Activated CD4-positive, CD25-positive, alpha-beta regulatory T cell treated with anti-CD3 and anti-CD28 coated beads, Interleukin-2, amount 50 U/mL, for 72 hours (primary cell): ENCODE data around the gene DENND4B.
A peak's percentile ranks its signal among the peaks of the same experiment; 100 is the strongest.

Source experiments
- DNase-seq: peaks from one replicate; pipeline ENCODE4 v3.0.0; 2021

Gene DENND4B

DNA sequence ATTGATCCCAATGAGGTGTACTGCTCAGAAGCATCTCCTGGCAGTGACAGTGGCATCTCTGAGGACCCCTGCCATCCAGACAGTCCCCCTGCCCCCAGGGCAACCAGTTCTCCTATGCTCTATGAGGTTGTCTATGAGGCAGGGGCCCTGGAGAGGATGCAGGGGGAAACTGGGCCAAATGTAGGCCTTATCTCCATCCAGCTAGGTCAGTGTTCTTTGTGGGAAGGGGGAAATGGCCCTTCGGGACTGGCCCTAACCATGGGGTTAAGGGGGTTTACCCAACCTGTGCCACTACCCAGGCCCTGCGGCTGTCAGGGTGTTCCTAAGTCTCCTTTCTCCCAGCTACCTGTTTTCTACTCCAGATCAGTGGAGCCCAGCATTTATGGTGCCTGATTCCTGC lies 22.5 kb upstream of the DENND4B start:
- no peak for DNase-seq

DNA sequence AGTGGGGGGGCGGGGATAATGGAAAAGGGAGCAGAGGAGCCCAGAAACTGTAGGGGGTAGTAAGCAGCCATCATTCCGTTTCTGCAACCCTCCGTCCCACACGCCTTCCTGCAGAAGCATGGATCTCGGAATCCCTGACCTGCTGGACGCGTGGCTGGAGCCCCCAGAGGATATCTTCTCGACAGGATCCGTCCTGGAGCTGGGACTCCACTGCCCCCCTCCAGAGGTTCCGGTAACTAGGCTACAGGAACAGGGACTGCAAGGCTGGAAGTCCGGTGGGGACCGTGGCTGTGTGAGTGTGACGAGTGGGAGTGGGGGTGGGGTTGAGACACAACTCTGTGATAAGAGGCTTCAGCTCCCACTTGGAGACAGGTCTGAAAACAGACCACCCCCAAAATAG lies 21.9 kb upstream of the DENND4B start:
- no peak for DNase-seq

GRCh38 chr1:153968000-153968363 lies 21.5 kb upstream of the DENND4B start:
- DNase-seq, result no peak

GRCh38 chr1:153967107-153967999 lies 20.8 kb upstream of the DENND4B start, which contains the start of gene CREB3L4:
Gene CREB3L4, plus strand, starts transcription at chr1:153967902. Its CDS starts 624 bp downstream, at chr1:153968526.
- peak; percentile 72 for DNase-seq

DNA sequence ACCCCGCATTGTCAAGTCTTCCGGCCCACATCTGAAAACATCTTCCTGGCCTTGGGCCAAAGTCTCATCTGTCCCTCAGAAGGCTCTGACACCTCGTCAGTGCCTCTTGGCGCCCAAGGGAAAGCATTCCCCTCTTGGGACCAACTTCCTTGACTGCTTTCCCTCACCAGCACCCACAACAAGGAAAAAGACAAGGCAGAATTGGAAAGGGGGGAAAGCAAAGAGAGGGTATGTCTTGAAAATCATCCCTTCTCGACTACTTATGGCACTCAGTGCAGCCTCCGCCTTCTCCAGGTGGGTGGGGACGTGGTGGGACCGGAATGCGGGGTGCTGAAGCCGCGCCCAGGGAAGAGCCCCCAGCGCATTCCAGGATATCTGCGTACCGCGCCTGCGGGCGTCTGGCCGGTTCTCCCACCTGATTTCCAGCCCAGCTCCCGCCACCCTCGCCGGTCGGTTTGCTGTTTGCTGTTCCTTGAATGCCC lies 17.4 kb upstream of the DENND4B start:
- no peak for DNase-seq

DNA sequence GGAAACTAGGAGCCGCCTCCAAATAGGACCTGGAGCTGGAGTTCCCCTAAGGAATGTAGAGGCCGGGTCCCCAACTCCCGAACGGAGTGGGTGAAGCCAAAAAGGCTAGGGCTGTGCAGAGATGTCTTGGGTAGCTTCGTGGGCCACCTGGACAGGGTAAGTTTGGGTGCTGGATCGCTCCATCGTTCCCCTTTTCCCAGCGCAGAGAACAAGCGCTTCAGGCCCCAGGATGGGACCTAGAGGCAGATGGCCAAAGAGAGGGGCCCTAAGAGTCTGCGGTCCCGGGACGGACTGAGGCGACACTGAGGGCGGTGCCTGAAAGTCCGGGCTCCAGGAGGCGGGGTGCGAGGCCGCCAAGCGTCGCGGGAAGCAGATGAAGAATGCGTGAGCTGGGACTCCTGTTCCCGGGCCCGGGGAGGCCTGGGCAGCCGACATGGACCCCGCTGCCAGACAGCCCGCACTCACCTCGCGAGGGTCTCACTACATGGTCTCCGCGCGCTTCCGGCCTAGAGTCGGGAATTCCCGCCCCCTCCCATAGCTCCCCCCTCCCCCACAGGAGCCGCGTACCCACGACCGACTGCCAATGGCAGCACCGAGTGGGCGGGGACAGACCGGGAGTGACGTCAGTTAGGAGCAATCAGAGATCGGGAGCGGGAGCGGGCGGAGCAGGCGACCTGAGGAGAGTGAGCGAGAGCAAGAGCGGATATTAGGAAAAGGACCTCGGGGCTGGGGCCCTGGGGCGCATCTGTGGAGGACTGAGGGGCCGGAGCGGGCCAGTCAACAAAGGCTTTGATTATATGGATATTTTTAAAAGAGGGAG lies 16.7 kb upstream of the DENND4B start, which contains the start of gene SLC39A1:
Gene SLC39A1 (minus strand): TSS at position 508 of the 820 bp plus-strand sequence. CDS start 822 bp downstream, outside the sequence.
- peak; percentile 91 for DNase-seq

DNA sequence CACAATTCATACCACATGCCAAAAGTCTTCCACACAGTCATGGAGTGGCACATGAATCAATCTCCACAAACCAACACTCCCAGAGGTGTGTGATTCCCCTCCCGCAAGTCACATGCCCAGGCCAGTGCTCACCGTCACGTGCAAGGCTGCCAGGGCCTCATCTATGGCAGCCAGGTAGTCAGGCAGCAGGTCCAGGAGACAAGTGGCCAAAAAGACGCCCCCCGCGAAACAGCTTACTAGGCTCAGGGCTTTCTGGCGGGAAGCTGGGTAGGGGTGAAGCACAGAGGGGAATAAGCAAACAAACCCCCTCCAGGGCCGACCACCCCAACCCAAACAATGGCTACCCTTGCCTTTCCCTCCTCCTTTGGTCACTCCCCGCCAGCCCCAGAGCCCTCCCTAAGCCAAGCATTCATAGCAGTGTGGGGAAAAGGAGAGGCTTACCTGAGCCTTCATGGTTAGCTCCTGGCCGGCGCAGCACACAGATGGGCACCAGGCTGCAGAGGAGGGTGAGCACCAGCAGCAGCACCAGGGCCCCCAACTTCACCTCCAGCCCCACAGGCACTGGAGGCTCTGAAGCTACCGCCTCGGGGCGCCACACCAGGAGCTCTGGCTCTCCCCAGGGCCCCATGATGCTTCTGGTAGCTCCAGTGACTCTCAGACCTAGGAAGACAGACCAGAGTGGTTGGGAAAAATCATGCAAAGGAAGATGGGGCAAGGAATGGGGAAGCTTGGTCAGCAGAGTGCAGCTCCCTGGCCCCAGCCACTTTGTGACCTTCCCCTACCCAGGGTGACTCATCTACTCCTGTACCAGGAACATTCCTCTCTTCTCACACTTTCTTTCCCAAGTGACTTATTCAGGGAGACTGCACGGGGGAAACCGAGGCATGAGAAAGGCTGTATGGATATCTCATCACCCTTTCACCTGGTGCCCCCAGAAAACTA lies 15.8 kb upstream of the DENND4B start:
- DNase-seq, result no peak

GRCh38 chr1:153961421-153961820 lies 14.9 kb upstream of the DENND4B start:
- DNase-seq, result no peak

DNA sequence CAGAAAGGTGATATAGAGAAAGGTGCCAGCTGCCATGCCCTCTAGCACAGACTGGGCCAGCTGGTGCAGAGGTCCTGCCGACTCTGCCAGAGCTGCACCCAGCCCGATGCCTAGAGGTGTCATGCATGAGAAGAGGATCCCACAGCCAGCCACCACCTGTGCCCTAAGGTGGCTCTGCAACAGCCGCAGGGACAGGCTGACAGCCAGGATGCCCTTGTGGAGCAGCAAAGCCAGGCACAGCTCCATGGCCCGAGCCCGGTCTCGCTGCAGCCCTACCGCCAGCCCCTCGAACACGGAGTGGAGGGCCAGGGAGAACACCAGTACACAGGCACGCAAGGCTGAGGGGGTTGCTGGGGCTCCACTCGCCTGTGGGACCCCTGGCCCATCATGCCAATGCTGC lies 13.7 kb upstream of the DENND4B start:
- DNase-seq, result no peak

DNA sequence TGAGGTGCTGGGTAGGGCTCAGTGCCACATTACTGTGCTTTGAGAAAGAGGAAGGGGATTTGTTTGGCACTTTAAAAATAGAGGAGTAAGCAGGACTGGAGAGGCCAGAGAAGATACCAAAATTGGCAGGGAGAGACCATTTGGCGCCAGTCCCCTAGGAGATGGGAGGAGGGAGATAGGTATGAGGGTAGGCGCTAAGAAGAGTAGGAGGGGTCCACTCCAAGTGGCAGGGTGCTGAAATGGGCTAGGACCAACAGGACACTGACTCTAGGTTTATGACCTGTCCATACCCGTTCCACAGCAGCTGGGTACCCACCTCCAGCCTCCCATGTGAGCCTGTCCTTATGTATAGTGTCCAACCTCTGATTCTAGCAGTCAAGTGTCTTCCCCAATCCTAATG lies 12.9 kb upstream of the DENND4B start:
- no peak for DNase-seq

GRCh38 chr1:153958961-153959260 lies 12.4 kb upstream of the DENND4B start:
- DNase-seq, result no peak

DNA sequence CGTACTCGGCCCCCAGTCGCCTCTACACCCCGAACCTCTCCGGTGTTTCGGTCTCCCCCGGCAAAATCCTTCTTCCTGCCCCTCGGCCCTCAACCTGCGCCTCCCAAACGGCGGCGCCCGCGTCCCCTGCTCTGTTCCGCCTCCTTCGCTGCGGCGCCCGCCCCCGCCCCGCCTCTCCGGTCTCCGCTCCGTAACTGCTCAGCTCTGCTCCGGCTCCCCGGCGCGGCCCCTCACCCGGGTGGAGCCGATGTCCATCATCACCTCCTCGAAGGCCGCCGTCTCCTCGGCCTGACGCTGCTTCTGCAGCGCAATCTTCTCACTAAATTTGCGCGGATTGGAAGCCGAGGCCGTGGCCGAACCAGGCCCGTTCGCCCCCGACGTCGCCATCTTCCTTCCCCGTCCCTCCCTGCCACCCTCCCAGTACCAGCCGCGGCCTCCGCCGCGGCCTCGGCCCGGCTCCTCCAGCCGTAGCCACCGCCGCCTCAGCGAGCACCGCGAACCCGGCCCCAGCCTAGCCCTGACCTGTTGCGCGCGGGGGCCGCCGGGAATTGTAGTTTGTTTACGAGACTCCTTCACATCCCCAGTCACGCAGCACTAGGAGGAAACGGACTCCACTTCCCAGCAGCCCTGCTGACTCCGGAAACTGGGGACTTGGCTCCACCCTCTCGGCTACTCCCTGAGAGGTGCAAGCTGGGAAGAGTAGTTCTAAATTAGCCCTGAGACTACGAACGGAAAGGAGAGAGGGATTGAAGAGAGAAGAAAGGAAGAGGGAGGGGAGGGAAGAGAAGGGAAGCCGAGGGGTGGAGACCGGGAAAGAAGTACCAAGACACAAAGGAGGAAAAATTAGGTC lies 11.8 kb upstream of the DENND4B start, which contains the start of gene CRTC2:
Gene CRTC2 (minus strand): TSS at position 502 of the 850 bp plus-strand sequence. CDS start 115 bp downstream, at position 387.
- peak; percentile 95 for DNase-seq

DNA sequence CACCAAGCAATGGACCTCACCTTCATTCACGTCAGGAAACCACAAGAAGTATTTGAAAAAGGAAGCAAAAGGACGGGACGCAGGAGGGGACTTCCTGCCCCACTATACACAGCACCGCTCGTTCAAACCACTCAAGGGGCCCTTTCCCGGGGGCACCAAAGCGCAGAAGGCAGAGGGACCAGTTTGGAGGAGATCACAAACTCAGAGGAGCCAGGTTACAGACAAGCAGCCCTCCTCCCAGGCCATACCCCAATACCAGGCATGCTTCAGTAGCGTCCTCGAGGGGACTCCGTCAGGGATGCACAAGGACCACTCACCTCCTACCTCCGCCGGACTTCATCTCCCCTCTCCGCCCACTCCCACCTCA lies 11.2 kb upstream of the DENND4B start:
- DNase-seq, result peak; percentile 49

DNA sequence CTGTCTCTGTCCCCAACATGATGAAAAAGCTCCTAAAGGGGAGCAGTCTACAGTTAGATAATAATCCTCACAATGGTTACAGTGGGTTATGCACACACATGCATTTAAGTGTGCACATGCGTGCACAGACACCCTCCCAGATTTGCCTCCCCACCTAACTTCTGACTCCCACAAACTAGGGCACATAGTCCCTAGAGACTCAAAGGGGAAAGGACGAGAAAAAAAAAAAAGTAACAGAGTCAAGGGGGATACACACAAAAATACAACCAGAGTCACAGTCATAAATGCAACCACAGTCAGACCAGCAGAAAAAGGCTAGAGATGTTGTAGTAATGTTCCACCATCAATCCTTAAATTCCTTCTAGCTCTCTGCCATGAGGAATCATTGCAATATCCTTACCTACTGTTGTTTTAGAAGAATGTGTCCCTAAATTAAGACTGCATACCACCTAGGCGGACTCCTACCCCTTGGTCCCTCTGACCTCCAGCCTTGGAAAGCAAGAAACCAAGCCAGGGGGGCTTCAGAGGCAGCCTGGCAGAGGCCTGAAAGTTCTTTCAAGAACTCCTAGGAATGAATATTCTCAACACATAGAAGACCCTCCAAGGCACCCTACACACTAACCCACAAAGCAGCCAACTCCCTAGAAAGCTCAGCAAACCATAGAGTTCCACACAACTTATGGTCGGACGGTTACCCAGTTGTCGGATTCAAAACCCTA lies 10.6 kb upstream of the DENND4B start:
- no peak for DNase-seq

DNA sequence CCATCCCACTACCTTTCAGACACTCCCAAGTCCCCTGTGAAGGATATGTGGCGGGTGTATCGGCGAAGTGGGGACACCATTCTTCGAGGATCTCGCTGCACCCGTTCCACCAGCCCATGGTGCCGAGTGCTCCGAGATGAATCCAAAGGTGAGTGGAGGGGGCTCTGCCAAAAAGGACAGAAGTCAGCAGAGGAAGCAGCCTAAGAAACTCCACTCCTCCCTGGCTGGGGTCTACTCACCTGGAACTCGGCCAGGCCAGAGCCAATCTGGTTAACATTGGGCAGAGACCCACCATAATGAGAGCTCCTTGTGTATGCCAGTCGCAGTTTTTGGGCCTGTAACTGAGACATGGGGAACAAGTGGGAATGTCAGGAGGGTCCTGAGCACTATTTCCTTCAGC lies 8.3 kb upstream of the DENND4B start:
- no peak for DNase-seq

- no peak for DNase-seq
Measured at GRCh38 chr1:153953859-153954365, 7.4 kb upstream of the DENND4B start.

DNA sequence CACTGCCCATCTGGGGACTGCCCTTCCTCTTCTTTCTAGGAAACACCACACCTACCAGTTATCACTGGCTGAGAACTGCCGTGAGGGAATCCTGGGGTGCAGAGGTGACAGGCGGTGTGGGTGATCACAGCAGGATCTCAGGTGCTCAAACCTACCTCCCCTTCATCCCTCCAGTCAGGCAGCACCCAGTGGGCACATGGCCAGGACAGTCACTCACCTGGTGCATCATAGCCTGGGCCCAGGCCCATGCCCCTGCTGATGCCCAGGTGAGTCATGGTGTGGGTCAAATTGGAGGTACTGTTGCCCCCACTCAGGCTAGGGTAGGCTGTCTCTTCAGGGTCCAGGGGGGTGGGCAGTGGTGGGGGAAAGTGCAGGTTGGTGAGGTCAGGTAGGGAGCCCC lies 5.3 kb upstream of the DENND4B start:
- no peak for DNase-seq

DNA sequence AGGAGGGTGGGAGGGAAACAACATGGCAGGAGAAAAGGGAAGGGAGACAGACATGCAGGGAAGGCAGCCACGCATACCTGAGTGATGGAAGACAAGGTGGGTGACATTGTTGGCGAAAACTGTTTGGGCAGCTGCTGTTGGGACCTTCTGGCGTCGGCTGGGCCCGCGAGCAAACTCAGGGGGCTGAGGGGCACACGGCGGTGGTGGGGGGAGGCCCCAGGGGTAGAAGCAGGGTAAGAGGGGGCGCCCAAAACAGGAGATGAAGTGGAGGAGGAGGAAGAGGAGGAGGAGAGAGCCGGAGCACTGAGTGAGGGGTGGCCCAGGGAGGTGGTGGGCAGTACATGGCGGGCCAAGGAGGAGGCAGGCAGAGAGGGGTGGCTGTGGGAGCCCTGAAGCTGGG lies 4.7 kb upstream of the DENND4B start:
- DNase-seq, result no peak

GRCh38 chr1:153945795-153946621 lies 510 bp downstream of the DENND4B start:
- peak; percentile 79 for DNase-seq
